ENCODE data around the gene DDI2. TPM values are rescaled to one million over a fixed set of nuclear protein-coding genes. Genes with fewer than 3 reads are reported as not detected.

DDI2 gene
- total and polyA plus RNA-seq, 10 of the 15 experiments (the other 5 are each of a cell fraction or from before 2014, with no cell fraction given), result 3.3 to 33.1 (median 11.6) TPM

DNA sequence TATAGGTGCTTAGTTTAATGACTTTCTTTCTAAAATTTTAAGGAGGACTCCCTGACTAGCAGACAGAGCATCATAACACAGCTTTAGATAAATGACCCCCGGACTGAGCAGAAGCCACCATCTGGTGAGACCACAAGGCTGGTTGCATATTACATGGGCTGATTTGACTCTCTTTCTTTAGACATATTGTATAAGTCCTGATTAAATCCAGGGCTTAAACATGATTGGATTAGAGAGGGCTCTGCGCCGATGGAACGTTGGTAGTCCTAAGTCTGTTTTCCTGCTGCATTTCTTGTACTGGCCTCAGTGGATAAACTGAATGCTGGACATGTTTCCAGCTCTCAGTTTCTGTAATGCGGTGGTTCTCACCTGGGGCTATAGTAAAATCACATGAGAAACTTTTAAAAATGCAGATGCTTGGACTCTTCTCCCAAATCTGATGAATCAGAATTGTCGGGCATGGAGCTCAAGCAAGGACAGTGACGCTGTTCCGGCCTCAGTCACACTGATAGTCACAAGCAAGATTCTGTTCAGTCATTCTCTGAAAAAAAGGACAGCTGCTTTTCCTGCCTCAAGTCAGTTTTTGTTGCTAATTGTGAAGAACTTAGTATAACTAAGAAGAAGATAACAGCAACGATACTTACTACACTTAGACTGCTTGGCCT is 16.6 kb downstream of the DDI2 start:
- Histone ChIP-seq H3K27me3 (replicated peaks in 1 of 2; ENCODE audit: control insufficient read depth in 2 of 2, insufficient read depth in 2 of 2, low read length in 1 of 2) (no peaks in the 10 kb centered on the region), H2AFZ (ENCODE audit: control insufficient read depth, low read depth, low read length) (no peak overlapping the region), H3K4me2 (ENCODE audit: control insufficient read depth, insufficient read depth) (no peak overlapping the region), H3K79me2 (ENCODE audit: control insufficient read depth, insufficient read depth, low read length) (no peaks in the 10 kb centered on the region), H3K9ac (ENCODE audit: control insufficient read depth, insufficient read depth, low read length) (no peak overlapping the region), H3K36me3 (ENCODE audit: control insufficient read depth in 2 of 2, insufficient read depth in 2 of 2, low read length in 1 of 2) (peaks cover 14 to 27% of the 10 kb centered on the region in 2 experiments), H3K4me3 (no peak overlapping the region), H3K9me3 (replicated peaks; ENCODE audit: control insufficient read depth, insufficient read depth, low read length) (no peaks in the 10 kb centered on the region), H3K27ac (ENCODE audit: control insufficient read depth, insufficient read depth) (no peak overlapping the region), H3K4me1 (ENCODE audit: control insufficient read depth, insufficient read depth, low read length) (no peaks in the 10 kb centered on the region), H4K20me1 (ENCODE audit: control insufficient read depth, insufficient read depth) (no peaks in the 10 kb centered on the region; the same call in 1 of the 2 replicates)
- in situ Hi-C loops (cut with MboI), result no loop called here
- ChIA-PET POLR2A (interaction anchor here (0.5 to 1.0 kb wide), 4 partner anchors 13 to 300 kb away, joined by 3 to 8 read pairs (median 4); no protein-coding TSS in a partner anchor), CTCF (no interaction called here), SMC1A (ENCODE audit: uncharacterized antibody, unreplicated experiment) (interaction anchor here (0.9 kb wide), 1 partner anchor 63 kb away, joined by 4 read pairs; no protein-coding TSS in a partner anchor), RAD21 (ENCODE audit: unreplicated experiment) (interaction anchor here (1.1 kb wide), 2 partner anchors 38 to 47 kb away, joined by 3 read pairs; no protein-coding TSS in a partner anchor)
- WGBS (ENCODE audit: insufficient coverage, insufficient replicate concordance, low lambda C conversion rate, missing lambda C conversion rate), result 99% methylated on average over 9 of the region's 9 CpGs
- TF ChIP-seq ETV6 (conservative IDR thresholded peaks at IDR 0.05 in 1 of 2, IDR thresholded peaks at IDR 0.05 in 1 of 2; ENCODE audit: borderline replicate concordance in 1 of 2, low read depth in 1 of 2) (no peak), NFYB (IDR thresholded peaks at IDR 0.05; ENCODE audit: insufficient read depth, low read depth, low read length) (no peak), MTA2 (IDR thresholded peaks at IDR 0.05; ENCODE audit: low read depth) (no peak), MYC (IDR thresholded peaks at IDR 0.05; ENCODE audit: insufficient read depth, insufficient read length, insufficient replicate concordance, low read length, severe bottlenecking) (no peak), RUNX3 (IDR thresholded peaks at IDR 0.05; ENCODE audit: low read length) (no peak), SMARCA5 (IDR thresholded peaks at IDR 0.05) (no peak), ZNF274 (IDR thresholded peaks at IDR 0.05; ENCODE audit: insufficient read depth, insufficient read length) (no peak), SREBF2 (IDR thresholded peaks at IDR 0.05; ENCODE audit: low read length) (no peak), ZBED1 (IDR thresholded peaks at IDR 0.05; ENCODE audit: borderline replicate concordance) (no peak)
- TF ChIP-seq, protein P1, sequence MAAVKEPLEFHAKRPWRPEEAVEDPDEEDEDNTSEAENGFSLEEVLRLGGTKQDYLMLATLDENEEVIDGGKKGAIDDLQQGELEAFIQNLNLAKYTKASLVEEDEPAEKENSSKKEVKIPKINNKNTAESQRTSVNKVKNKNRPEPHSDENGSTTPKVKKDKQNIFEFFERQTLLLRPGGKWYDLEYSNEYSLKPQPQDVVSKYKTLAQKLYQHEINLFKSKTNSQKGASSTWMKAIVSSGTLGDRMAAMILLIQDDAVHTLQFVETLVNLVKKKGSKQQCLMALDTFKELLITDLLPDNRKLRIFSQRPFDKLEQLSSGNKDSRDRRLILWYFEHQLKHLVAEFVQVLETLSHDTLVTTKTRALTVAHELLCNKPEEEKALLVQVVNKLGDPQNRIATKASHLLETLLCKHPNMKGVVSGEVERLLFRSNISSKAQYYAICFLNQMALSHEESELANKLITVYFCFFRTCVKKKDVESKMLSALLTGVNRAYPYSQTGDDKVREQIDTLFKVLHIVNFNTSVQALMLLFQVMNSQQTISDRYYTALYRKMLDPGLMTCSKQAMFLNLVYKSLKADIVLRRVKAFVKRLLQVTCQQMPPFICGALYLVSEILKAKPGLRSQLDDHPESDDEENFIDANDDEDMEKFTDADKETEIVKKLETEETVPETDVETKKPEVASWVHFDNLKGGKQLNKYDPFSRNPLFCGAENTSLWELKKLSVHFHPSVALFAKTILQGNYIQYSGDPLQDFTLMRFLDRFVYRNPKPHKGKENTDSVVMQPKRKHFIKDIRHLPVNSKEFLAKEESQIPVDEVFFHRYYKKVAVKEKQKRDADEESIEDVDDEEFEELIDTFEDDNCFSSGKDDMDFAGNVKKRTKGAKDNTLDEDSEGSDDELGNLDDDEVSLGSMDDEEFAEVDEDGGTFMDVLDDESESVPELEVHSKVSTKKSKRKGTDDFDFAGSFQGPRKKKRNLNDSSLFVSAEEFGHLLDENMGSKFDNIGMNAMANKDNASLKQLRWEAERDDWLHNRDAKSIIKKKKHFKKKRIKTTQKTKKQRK (IDR thresholded peaks at IDR 0.05; ENCODE audit: low read depth, low read length), result no peak
- DNase-seq (ENCODE audit: low read depth, low spot score) (no peak), ATAC-seq (no peak), FAIRE-seq (no peak)
- no TSS peak for BruUV-seq (replicated peaks)
- intact Hi-C loops (cut with micrococcal nuclease; ENCODE audit: unreplicated experiment), result no loop called here

Data from GM12878 (cell line).